Suprapubic skin (tissue), 4 donors: ENCODE measurements around the gene NDUFB7.

Source experiments
- CTCF ChIP-seq, 2 donors: fragments of 200-600 bp in 1 of 2; fragments of 450-650 bp in 1 of 2; sonication (generic) in 1 of 2; IDR thresholded peaks; one replicate each; pipeline ENCODE4 v1.5.1; 2016 to 2019; ENCODE audit warnings: antibody characterized with exemption in 2 of 2, mild to moderate bottlenecking in 1 of 2, moderate library complexity in 1 of 2
- POLR2A ChIP-seq, 2 donors: fragments of 450-650 bp; IDR thresholded peaks; one replicate each; pipeline ENCODE4 v1.6.1; 2017; ENCODE audit warnings: antibody characterized with exemption in 2 of 2, mild to moderate bottlenecking in 2 of 2, moderate library complexity in 2 of 2
- POLR2AphosphoS5 ChIP-seq, 3 donors: sonication (generic); formaldehyde crosslinking; IDR thresholded peaks; one replicate each; pipeline ENCODE4 v1.6.1; 2017; ENCODE audit warnings: antibody characterized with exemption in 3 of 3

- TF ChIP-seq CTCF (IDR thresholded peaks at IDR 0.05): no peak
- no peak for TF ChIP-seq POLR2A (IDR thresholded peaks at IDR 0.05)
- no peak for TF ChIP-seq POLR2AphosphoS5 (IDR thresholded peaks at IDR 0.05)
Observed at GRCh38 chr19:14582894-14583340, 11.1 kb upstream of the NDUFB7 start, which contains the start of gene CLEC17A.
